Measurements from ENCODE around the gene HSDL1. TPM values are rescaled to one million over a fixed set of nuclear protein-coding genes. Genes with fewer than 3 reads are reported as not detected.

Gene HSDL1
- polyA plus RNA-seq, 1 donor from 2014 or later = 217 TPM

DNA sequence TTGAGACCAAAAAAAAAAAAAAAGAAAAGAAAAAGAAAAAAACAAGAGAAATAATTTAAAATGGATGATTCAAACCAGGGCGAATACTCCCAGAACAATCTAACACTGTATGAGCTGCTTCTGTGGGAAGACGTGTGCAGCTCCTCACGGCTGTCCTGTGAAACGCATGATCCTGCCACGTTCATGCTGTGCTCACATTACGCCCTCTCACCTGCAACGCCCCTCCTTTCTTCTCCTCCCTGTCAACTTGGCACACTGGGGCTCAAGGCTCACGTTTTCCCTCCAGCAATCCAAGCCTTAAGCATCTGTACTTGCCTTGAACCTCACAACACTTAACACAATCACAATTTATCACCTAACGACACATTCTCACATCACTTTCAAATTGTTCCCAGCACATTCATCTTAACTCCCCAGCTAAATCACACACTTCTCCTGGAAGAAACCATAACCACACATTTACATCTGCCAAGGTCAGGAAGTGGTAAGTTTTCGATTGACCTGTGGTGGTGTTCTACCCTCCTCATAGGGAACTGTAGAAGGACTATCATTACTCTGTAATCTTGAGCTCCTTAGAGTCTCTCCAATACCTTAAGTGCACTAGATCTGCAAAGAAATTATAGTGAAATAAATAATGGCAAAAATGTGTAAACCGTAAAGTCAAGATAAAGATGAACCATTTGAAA is 57.4 kb downstream of the HSDL1 start:
- H3K9me3 ChIP-seq (ENCODE audit: low read length) = no peaks in the 10 kb centered on the region
- H2AFZ ChIP-seq (ENCODE audit: low read depth, low read length) = no peak overlapping the region
- no peak overlapping the region for H3K27ac ChIP-seq (ENCODE audit: low read length)
- H3K9ac ChIP-seq (ENCODE audit: low read length) = no peak overlapping the region
- H3K4me3 ChIP-seq (ENCODE audit: low read length) = no peak overlapping the region
- TF ChIP-seq SMC3 (conservative IDR thresholded peaks at IDR 0.05; ENCODE audit: poor library complexity) (no peak), EZH2 (IDR thresholded peaks at IDR 0.05; ENCODE audit: borderline replicate concordance, insufficient read depth, low read length, poor library complexity, severe bottlenecking) (no peak), POLR2AphosphoS5 (IDR thresholded peaks at IDR 0.05) (peak; percentile 13)
- no peak overlapping the region for H3K4me2 ChIP-seq (ENCODE audit: low read length)
- no peaks in the 10 kb centered on the region for H3K79me2 ChIP-seq (replicated peaks; ENCODE audit: insufficient read depth, low read length)
- H4K20me1 ChIP-seq (ENCODE audit: insufficient read depth) = no peaks in the 10 kb centered on the region
- H3K27me3 ChIP-seq (ENCODE audit: insufficient read depth, low read depth, low read length) = no peaks in the 10 kb centered on the region
- no peaks in the 10 kb centered on the region for H3K9me2 ChIP-seq (ENCODE audit: insufficient read depth, low read length)
- H3K36me3 ChIP-seq (ENCODE audit: insufficient read depth, low read length) = peaks cover 2% of the 10 kb centered on the region
- H3F3A ChIP-seq (ENCODE audit: insufficient read depth, low read length, poor library complexity, severe bottlenecking) = no peaks in the 10 kb centered on the region

DNA sequence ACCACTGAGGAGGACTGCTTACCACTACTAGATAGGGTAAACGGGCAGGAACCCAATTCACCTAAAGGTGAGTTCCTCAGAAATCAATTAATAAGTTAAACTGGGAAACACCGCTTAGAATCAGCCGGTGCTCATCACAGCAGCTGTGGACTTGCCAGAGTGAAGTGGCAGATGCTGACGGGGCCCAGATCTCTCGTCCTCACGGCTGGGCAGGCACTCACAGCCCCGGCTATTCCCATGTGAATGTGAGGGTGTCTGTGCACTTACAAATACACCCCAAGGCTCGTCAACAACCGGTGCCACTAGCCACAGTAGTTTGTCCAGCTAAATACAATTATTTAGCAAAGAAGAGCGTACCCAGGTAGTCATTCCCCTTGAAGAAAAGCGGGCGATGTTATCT is 58.0 kb downstream of the HSDL1 start:
- Histone ChIP-seq H3K9ac (ENCODE audit: low read length) (no peak overlapping the region), H3K9me3 (ENCODE audit: low read length) (no peaks in the 10 kb centered on the region), H3F3A (ENCODE audit: insufficient read depth, low read length, poor library complexity, severe bottlenecking) (no peaks in the 10 kb centered on the region), H4K20me1 (ENCODE audit: insufficient read depth) (no peaks in the 10 kb centered on the region), H3K4me3 (ENCODE audit: low read length) (no peak overlapping the region), H3K9me2 (ENCODE audit: insufficient read depth, low read length) (no peaks in the 10 kb centered on the region), H3K79me2 (replicated peaks; ENCODE audit: insufficient read depth, low read length) (no peaks in the 10 kb centered on the region), H3K27ac (ENCODE audit: low read length) (no peak overlapping the region), H3K4me2 (ENCODE audit: low read length) (no peak overlapping the region), H3K27me3 (ENCODE audit: insufficient read depth, low read depth, low read length) (no peaks in the 10 kb centered on the region), H3K36me3 (ENCODE audit: insufficient read depth, low read length) (peaks cover 5% of the 10 kb centered on the region), H2AFZ (ENCODE audit: low read depth, low read length) (no peak overlapping the region)
- TF ChIP-seq MXI1 (conservative IDR thresholded peaks at IDR 0.05; ENCODE audit: poor library complexity, severe bottlenecking) (no peak), EP300 (conservative IDR thresholded peaks at IDR 0.05; ENCODE audit: poor library complexity, severe bottlenecking) (no peak), RAD21 (conservative IDR thresholded peaks at IDR 0.05) (no peak), SMC3 (conservative IDR thresholded peaks at IDR 0.05; ENCODE audit: poor library complexity) (no peak), EZH2 (IDR thresholded peaks at IDR 0.05; ENCODE audit: borderline replicate concordance, insufficient read depth, low read length, poor library complexity, severe bottlenecking) (no peak), POLR2AphosphoS5 (IDR thresholded peaks at IDR 0.05) (no peak), TAF1 (IDR thresholded peaks at IDR 0.05; ENCODE audit: low read depth) (no peak)
- TF ChIP-seq, protein P1, sequence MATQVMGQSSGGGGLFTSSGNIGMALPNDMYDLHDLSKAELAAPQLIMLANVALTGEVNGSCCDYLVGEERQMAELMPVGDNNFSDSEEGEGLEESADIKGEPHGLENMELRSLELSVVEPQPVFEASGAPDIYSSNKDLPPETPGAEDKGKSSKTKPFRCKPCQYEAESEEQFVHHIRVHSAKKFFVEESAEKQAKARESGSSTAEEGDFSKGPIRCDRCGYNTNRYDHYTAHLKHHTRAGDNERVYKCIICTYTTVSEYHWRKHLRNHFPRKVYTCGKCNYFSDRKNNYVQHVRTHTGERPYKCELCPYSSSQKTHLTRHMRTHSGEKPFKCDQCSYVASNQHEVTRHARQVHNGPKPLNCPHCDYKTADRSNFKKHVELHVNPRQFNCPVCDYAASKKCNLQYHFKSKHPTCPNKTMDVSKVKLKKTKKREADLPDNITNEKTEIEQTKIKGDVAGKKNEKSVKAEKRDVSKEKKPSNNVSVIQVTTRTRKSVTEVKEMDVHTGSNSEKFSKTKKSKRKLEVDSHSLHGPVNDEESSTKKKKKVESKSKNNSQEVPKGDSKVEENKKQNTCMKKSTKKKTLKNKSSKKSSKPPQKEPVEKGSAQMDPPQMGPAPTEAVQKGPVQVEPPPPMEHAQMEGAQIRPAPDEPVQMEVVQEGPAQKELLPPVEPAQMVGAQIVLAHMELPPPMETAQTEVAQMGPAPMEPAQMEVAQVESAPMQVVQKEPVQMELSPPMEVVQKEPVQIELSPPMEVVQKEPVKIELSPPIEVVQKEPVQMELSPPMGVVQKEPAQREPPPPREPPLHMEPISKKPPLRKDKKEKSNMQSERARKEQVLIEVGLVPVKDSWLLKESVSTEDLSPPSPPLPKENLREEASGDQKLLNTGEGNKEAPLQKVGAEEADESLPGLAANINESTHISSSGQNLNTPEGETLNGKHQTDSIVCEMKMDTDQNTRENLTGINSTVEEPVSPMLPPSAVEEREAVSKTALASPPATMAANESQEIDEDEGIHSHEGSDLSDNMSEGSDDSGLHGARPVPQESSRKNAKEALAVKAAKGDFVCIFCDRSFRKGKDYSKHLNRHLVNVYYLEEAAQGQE (IDR thresholded peaks at IDR 0.05; ENCODE audit: borderline replicate concordance) = no peak
- TF ChIP-seq, protein P2, sequence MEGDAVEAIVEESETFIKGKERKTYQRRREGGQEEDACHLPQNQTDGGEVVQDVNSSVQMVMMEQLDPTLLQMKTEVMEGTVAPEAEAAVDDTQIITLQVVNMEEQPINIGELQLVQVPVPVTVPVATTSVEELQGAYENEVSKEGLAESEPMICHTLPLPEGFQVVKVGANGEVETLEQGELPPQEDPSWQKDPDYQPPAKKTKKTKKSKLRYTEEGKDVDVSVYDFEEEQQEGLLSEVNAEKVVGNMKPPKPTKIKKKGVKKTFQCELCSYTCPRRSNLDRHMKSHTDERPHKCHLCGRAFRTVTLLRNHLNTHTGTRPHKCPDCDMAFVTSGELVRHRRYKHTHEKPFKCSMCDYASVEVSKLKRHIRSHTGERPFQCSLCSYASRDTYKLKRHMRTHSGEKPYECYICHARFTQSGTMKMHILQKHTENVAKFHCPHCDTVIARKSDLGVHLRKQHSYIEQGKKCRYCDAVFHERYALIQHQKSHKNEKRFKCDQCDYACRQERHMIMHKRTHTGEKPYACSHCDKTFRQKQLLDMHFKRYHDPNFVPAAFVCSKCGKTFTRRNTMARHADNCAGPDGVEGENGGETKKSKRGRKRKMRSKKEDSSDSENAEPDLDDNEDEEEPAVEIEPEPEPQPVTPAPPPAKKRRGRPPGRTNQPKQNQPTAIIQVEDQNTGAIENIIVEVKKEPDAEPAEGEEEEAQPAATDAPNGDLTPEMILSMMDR (IDR thresholded peaks at IDR 0.05; ENCODE audit: poor library complexity, severe bottlenecking) = no peak
